Progenitor cell of endocrine pancreas (in vitro differentiated cells): ENCODE results near the gene SAMD4A. TPM values are rescaled to one million over a fixed set of nuclear protein-coding genes. Genes with fewer than 3 reads are reported as not detected.

Experiments used
- DNase-seq: peaks from one replicate; pipeline ENCODE4 v3.0.0; 2021; ENCODE audit warnings: low spot score; ENCODE audit not compliant: unreplicated experiment
- H3K27ac Mint-ChIP-seq: 2 replicates; pipeline ENCODE4 v1.8.0; 2021; ENCODE audit warnings: mild to moderate bottlenecking, moderate library complexity, mixed read lengths
- H3K27me3 Mint-ChIP-seq: 2 replicates; pipeline ENCODE4 v1.8.0; 2021; ENCODE audit warnings: mixed read lengths
- H3K36me3 Mint-ChIP-seq: 2 replicates; pipeline ENCODE4 v1.8.0; 2022; ENCODE audit warnings: mixed read lengths; ENCODE audit not compliant: insufficient read depth
- H3K4me1 Mint-ChIP-seq: 2 replicates; pipeline ENCODE4 v1.8.0; 2021; ENCODE audit warnings: low read depth, mixed read lengths
- H3K4me3 Mint-ChIP-seq: 2 replicates; pipeline ENCODE4 v1.8.0; 2021; ENCODE audit warnings: low read depth, mild to moderate bottlenecking, moderate library complexity, mixed read lengths
- H3K9me3 Mint-ChIP-seq: 2 replicates; pipeline ENCODE4 v1.8.0; 2021; ENCODE audit warnings: low read depth, mixed read lengths
- CTCF ChIP-seq: fragments of 200-600 bp; sonication (generic); IDR thresholded peaks from one replicate; pipeline ENCODE4 v1.5.0; 2021; ENCODE audit warnings: antibody characterized with exemption, mild to moderate bottlenecking; ENCODE audit not compliant: unreplicated experiment
- total RNA-seq: library from RNA; stranded (reverse); gene quantifications from 2 replicates; pipeline ENCODE4 v1.2.1, GENCODE V29; 2021

Gene SAMD4A
- total RNA-seq, 1 donor from 2014 or later: 9.1 TPM

- H3K27ac Mint-ChIP-seq: no peak overlapping the region
- no peaks in the 10 kb centered on the region for H3K36me3 Mint-ChIP-seq
- no peak for TF ChIP-seq CTCF
- no peak overlapping the region for H3K4me3 Mint-ChIP-seq
- no peaks in the 10 kb centered on the region for H3K4me1 Mint-ChIP-seq
- DNase-seq: no peak
- peaks cover 15% of the 10 kb centered on the region for H3K27me3 Mint-ChIP-seq
- no peaks in the 10 kb centered on the region for H3K9me3 Mint-ChIP-seq
Measured at GRCh38 chr14:54687750-54688119, 120.8 kb downstream of the SAMD4A start.

DNA sequence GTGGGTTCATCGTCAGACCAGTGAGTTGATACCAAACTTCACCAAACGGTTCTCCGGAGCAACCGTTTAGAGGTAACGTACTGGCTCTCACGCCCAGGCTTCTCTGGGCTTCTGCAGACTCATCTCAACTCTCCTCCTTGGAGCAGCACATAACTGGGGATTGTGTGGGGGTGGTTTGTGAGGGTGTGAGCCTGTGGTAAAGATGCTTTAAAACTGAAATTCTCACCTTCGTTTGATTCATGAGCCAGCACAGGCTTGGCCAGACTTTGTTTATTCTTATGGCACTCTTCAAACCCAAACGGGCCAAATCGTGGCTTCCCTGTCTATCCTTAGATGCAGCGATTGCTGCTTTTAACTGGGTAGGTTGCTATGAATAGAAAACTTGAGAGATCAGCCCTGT, 121.3 kb downstream of the SAMD4A start:
- Mint-ChIP-seq H3K4me3 (no peak overlapping the region), H3K27ac (no peak overlapping the region), H3K4me1 (no peaks in the 10 kb centered on the region), H3K9me3 (no peaks in the 10 kb centered on the region), H3K27me3 (peaks cover 15% of the 10 kb centered on the region), H3K36me3 (no peaks in the 10 kb centered on the region)
- DNase-seq: no peak
- no peak for TF ChIP-seq CTCF

DNA sequence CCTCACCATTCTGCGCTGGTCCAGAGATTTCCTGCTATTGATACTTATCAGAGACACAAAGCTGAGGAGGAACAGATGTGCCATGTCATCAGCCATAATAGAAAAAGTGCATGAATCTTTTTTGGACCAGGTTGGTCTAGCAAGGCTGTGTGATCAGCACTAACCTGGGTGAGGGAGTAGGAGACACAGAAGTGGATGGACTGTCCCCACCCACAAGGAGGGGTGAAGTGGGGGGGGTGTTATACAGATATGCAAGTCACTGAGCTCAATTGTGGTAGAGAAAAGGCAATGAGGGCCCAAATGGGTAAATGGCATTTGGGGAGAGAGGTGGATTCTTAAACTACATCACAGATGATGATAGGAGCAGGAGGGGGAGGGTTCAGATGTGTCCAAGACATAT, 123.0 kb downstream of the SAMD4A start:
- Mint-ChIP-seq H3K4me3 (no peak overlapping the region), H3K27me3 (peaks cover 19% of the 10 kb centered on the region), H3K36me3 (no peaks in the 10 kb centered on the region), H3K9me3 (no peaks in the 10 kb centered on the region), H3K27ac (no peak overlapping the region), H3K4me1 (no peaks in the 10 kb centered on the region)
- no peak for DNase-seq
- TF ChIP-seq CTCF: no peak

DNA sequence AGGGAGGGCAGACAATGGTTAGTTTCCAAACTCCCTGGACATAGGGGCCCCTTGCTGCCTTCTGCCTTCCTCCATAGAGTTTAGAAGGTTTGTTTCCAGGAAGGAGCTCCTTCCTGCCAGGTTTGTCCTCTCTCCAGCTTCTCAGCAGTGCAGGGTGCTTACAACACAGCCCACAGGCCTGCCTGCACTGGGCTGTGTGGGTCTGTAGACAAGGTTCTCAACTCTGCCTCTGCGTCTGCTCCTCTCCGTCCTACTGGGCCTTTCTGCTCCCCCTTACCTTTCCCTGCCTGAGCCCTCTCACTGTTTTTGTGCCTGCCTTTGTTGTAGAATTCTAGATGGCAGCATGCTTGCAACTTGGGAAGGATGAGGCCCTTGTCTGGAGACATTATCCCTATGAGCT, 124.0 kb downstream of the SAMD4A start:
- H3K9me3 Mint-ChIP-seq: no peaks in the 10 kb centered on the region
- DNase-seq: no peak
- no peak overlapping the region for H3K4me3 Mint-ChIP-seq
- H3K36me3 Mint-ChIP-seq: no peaks in the 10 kb centered on the region
- no peak for TF ChIP-seq CTCF
- H3K27me3 Mint-ChIP-seq: peaks cover 19% of the 10 kb centered on the region
- H3K4me1 Mint-ChIP-seq: no peaks in the 10 kb centered on the region
- H3K27ac Mint-ChIP-seq: no peak overlapping the region

DNA sequence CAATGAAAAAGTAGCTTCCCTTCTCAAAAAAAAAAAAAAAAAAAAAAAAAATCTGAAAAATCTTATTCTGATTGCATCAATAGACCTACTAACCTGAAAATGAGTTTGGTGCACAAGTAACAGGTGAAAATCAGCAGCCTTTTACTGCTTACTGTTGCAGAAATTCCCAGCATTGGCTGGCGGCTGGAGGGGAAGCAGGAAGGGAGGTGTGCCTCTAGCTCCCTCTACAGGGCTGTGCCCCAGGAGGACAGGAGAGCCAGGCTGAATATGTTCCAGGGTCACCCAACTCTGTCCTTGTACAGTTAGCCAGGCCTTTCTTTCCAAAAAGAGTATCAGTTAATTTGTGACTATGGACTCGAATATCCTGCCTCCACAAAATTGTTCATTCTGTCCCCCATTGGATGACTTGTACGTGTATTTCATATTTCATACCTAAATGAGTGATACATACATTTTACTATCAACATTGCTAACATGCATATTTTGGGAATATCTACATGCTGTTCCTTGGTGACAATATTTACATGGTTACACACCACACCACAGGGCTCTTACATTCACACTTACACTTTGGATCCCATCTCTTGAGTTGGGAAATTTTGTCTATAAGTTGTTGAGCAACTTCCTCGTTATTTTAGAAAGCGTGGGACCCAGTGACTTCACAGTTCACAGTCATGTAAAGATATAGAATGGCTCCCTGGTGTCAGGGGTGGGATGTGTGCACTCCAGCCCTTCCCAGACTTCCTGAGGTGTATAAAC, 124.8 kb downstream of the SAMD4A start:
- Mint-ChIP-seq H3K9me3 (no peaks in the 10 kb centered on the region), H3K36me3 (no peaks in the 10 kb centered on the region), H3K27ac (no peak overlapping the region), H3K4me3 (no peak overlapping the region), H3K4me1 (no peaks in the 10 kb centered on the region), H3K27me3 (peaks cover 17% of the 10 kb centered on the region)
- TF ChIP-seq CTCF: peak; percentile 86
- peak; percentile 53 for DNase-seq
